Activated CD8-positive, alpha-beta memory T cell treated with anti-CD3 and anti-CD28 coated beads for 48 hours (primary cell): ENCODE measurements around the gene ACBD5.
"Not testable (repeated sequence)": the region's sequence is repeated elsewhere in the genome, so short reads cannot be mapped to it uniquely, and the experiment has no call there.

Experiments used
- DNase-seq, 3 experiments: peaks; one replicate each; pipeline ENCODE4 v3.0.0-alpha.2; 2020; ENCODE audit warnings: low read depth in 2 of 3, low spot score in 2 of 3

The ACBD5 gene

GRCh38 chr10:27240212-27241009 is at the start of gene ACBD5:
ACBD5 (minus strand) TSS chr10:27240797; CDS start chr10:27240688, 109 bp downstream.
- peak; percentile 48 to 62 (median 59) for DNase-seq

- no peak for DNase-seq
Observed at GRCh38 chr10:27285093-27285492, 44.5 kb upstream of the ACBD5 start.

- no peak for DNase-seq
Observed at GRCh38 chr10:27276581-27276980, 36.0 kb upstream of the ACBD5 start.

GRCh38 chr10:27266025-27266424 is 25.4 kb upstream of the ACBD5 start:
- not testable (repeated sequence) for DNase-seq

- not testable (repeated sequence) for DNase-seq
Observed at GRCh38 chr10:27262788-27263187, 22.2 kb upstream of the ACBD5 start.

- no peak for DNase-seq
Observed at GRCh38 chr10:27258838-27259812, 18.5 kb upstream of the ACBD5 start.

- no peak for DNase-seq
Observed at GRCh38 chr10:27258492-27258837, 17.9 kb upstream of the ACBD5 start.

GRCh38 chr10:27256299-27257189 is 15.9 kb upstream of the ACBD5 start:
- DNase-seq = no peak

- no peak for DNase-seq
Observed at GRCh38 chr10:27253576-27253975, 13.0 kb upstream of the ACBD5 start.

GRCh38 chr10:27252267-27253000 is 11.8 kb upstream of the ACBD5 start:
- DNase-seq = peak; percentile 68 to 80 (median 71)

- no peak for DNase-seq
Observed at GRCh38 chr10:27251554-27251953, 11.0 kb upstream of the ACBD5 start.

GRCh38 chr10:27248215-27248614 is 7.6 kb upstream of the ACBD5 start:
- DNase-seq = no peak

GRCh38 chr10:27247441-27247840 is 6.8 kb upstream of the ACBD5 start:
- no peak for DNase-seq

- DNase-seq = no peak
Observed at GRCh38 chr10:27247006-27247405, 6.4 kb upstream of the ACBD5 start.

- no peak for DNase-seq
Observed at GRCh38 chr10:27245836-27246235, 5.2 kb upstream of the ACBD5 start.

GRCh38 chr10:27244976-27245375 is 4.4 kb upstream of the ACBD5 start:
- no peak for DNase-seq

GRCh38 chr10:27242951-27243551 is 2.5 kb upstream of the ACBD5 start:
- peak in 2 of 3 experiments; percentile 43 to 44 for DNase-seq

- DNase-seq = no peak
Observed at GRCh38 chr10:27242473-27242950, 1.9 kb upstream of the ACBD5 start.

GRCh38 chr10:27241652-27242472 is 1.3 kb upstream of the ACBD5 start:
- DNase-seq = peak; percentile 68 to 76 (median 68)
